NT2/D1 (cell line): ENCODE measurements around the gene RNU6-1.

Experiments
- YY1 ChIP-seq: IDR thresholded peaks from 2 replicates; pipeline ENCODE4 v1.6.1; 2011; ENCODE audit not compliant: insufficient read length, insufficient read depth
- ZNF274 ChIP-seq: IDR thresholded peaks from 2 replicates; pipeline ENCODE4 v1.6.1; 2011; ENCODE audit warnings: mild to moderate bottlenecking, low read depth, low read length

DNA sequence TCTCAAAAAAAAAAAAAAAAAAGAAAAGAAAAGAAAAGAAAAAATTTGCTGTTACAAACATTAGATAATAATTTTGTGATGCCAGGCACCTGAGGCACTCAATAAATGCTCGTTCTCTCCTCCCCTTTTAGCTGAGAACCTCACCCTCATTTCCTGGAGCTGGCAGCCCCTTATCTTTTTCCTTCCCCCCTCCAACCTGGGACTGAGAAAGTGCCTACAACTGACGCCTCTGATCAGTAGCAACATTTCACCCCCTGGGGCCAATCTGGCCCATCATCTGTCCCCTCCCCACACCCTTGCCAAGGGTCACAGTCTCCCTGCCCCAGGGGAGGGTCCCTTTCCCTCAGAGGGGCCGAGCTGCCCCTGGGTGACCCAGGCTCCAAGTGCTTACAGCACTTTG lies 12.6 kb upstream of the RNU6-1 start:
- no peak for TF ChIP-seq YY1
- TF ChIP-seq ZNF274: no peak
